GM18517 (cell line): ENCODE data around the gene ATP13A3.

ENCODE experiments used
- ATAC-seq: cut with Tn5 transposase; IDR thresholded peaks from one replicate; pipeline ENCODE4 v1.9.1; 2021; ENCODE audit warnings: mild to moderate bottlenecking, moderate library complexity; ENCODE audit not compliant: unreplicated experiment

The ATP13A3 gene

GRCh38 chr3:194375473-194376240 is 111.1 kb downstream of the ATP13A3 start:
- ATAC-seq = no peak

- no peak for ATAC-seq
These were observed 111.9 kb downstream of the ATP13A3 start for GRCh38 chr3:194374935-194375334.

- no peak for ATAC-seq
These were observed 112.9 kb downstream of the ATP13A3 start for GRCh38 chr3:194373899-194374298.

GRCh38 chr3:194373028-194373427 is 113.8 kb downstream of the ATP13A3 start:
- no peak for ATAC-seq

GRCh38 chr3:194370753-194371152 is 116.0 kb downstream of the ATP13A3 start:
- no peak for ATAC-seq

- ATAC-seq = no peak
These were observed 117.1 kb downstream of the ATP13A3 start, which contains the start of gene LRRC15 for GRCh38 chr3:194369522-194370279. Gene LRRC15, minus strand, starts transcription at chr3:194369743. Its CDS starts 8,700 bp downstream, at chr3:194361043.

- no peak for ATAC-seq
These were observed 117.9 kb downstream of the ATP13A3 start for GRCh38 chr3:194368918-194369317.

GRCh38 chr3:194367992-194368841 is 118.6 kb downstream of the ATP13A3 start:
- ATAC-seq = no peak

GRCh38 chr3:194365978-194366490 is 120.8 kb downstream of the ATP13A3 start:
- no peak for ATAC-seq

- no peak for ATAC-seq
These were observed 121.3 kb downstream of the ATP13A3 start for GRCh38 chr3:194365526-194365925.

- no peak for ATAC-seq
These were observed 122.0 kb downstream of the ATP13A3 start for GRCh38 chr3:194364652-194365434.

- ATAC-seq = no peak
These were observed 122.5 kb downstream of the ATP13A3 start for GRCh38 chr3:194364314-194364651.

GRCh38 chr3:194360568-194360967 is 126.2 kb downstream of the ATP13A3 start:
- no peak for ATAC-seq

GRCh38 chr3:194357681-194358080 is 129.1 kb downstream of the ATP13A3 start:
- ATAC-seq = no peak

- ATAC-seq = no peak
These were observed 131.4 kb downstream of the ATP13A3 start for GRCh38 chr3:194355379-194355778.

GRCh38 chr3:194354315-194354714 is 132.5 kb downstream of the ATP13A3 start:
- ATAC-seq = no peak
